ENCODE data around the gene ZNF212.

Gene ZNF212

DNA sequence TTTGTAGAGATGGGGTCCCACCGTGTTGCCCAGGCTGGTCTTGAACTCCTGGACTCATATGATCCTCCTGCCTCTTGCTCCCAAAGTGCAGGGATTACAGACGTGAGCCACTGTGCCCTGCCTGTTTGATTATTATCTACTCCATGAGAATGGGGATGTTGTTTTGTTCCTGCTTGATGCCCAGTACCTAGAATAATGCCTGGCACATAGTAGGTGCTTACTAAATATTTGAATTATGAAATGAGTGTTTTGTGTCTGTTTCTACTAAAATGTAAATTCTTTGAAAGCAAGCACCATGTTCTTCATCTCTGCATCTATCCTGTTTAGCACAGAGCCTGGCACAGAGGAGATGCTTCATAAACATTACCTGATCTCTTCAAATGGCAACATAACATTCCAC lies 63.4 kb downstream of the ZNF212 start:
- TF ChIP-seq, protein P1, sequence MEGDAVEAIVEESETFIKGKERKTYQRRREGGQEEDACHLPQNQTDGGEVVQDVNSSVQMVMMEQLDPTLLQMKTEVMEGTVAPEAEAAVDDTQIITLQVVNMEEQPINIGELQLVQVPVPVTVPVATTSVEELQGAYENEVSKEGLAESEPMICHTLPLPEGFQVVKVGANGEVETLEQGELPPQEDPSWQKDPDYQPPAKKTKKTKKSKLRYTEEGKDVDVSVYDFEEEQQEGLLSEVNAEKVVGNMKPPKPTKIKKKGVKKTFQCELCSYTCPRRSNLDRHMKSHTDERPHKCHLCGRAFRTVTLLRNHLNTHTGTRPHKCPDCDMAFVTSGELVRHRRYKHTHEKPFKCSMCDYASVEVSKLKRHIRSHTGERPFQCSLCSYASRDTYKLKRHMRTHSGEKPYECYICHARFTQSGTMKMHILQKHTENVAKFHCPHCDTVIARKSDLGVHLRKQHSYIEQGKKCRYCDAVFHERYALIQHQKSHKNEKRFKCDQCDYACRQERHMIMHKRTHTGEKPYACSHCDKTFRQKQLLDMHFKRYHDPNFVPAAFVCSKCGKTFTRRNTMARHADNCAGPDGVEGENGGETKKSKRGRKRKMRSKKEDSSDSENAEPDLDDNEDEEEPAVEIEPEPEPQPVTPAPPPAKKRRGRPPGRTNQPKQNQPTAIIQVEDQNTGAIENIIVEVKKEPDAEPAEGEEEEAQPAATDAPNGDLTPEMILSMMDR (IDR thresholded peaks at IDR 0.05; ENCODE audit: insufficient read depth, low read length, missing control alignments), result no peak
- CTCF ChIA-PET, result no interaction called here
- POLR2A ChIA-PET, result no interaction called here

DNA sequence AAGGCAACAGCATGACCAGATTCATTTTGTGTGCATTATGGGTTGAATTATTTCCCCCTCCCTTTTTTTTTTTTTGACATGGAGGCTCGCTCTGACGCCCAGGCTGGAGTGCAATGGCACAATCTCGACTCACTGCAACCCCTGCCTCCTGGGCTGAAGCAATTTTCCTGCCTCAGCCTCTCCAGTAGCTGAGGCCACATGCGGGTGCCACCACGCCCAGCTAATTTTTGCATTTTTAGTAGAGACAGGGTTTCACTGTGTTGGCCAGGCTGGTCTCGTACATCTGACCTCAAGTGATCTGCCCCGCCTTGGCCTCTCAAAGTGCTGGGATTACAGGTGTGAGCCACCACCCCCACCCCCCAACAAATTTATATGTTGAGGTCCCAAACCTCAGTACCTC lies 64.6 kb downstream of the ZNF212 start:
- POLR2A ChIA-PET, result no interaction called here
- CTCF ChIA-PET, result no interaction called here
- no peak for DNase-seq (ENCODE audit: low read depth, low spot score)
- H3K4me3 ChIP-seq (ENCODE audit: low read depth, low read length), result no peak overlapping the region
- TF ChIP-seq, protein P1 (IDR thresholded peaks at IDR 0.05; ENCODE audit: insufficient read depth, low read length, missing control alignments), result no peak

More for the DNA sequence above, 63.4 kb downstream of the ZNF212 start:
- DNase-seq (ENCODE audit: low read depth, low spot score), result no peak
- H3K4me3 ChIP-seq (ENCODE audit: low read depth, low read length), result no peak overlapping the region
